ENCODE results near the gene FATE1.

- TF ChIP-seq YY1 (IDR thresholded peaks at IDR 0.05; ENCODE audit: insufficient read depth, insufficient read length) (no peak), SUZ12 (IDR thresholded peaks at IDR 0.05; ENCODE audit: extremely low read depth, insufficient read depth, insufficient read length) (no peak), ZNF274 (IDR thresholded peaks at IDR 0.05; ENCODE audit: low read depth, low read length) (no peak)
Measured at GRCh38 chrX:151680805-151681204, 35.0 kb upstream of the FATE1 start.
